SK-N-SH (cell line): ENCODE data around the gene PPIP5K2. TPM values are rescaled to one million over a fixed set of nuclear protein-coding genes. Genes with fewer than 3 reads are reported as not detected.

ENCODE experiments used
- CTCF ChIA-PET: fragments of 300-600, 350-600 bp; formaldehyde crosslinking; extraction: SDS; loops from one replicate; lab custom pipeline; 2021; lab: Yijun Ruan, JAX
- POLR2A ChIA-PET: fragments of 350-600 bp; sonication (Branson Sonifier 250); formaldehyde crosslinking; extraction: SDS; loops from one replicate; lab custom pipeline; 2020; ENCODE audit warnings: antibody characterized with exemption, inconsistent platforms; lab: Yijun Ruan, JAX
- DNase-seq: peaks from one replicate; pipeline ENCODE4 v3.0.0; 2012
- H2AFZ ChIP-seq: fragments of 200-600 bp; sonication (generic); 2 replicates; pipeline ENCODE4 v1.8.1; 2016; ENCODE audit warnings: antibody characterized with exemption, mild to moderate bottlenecking, low read depth
- H3F3A ChIP-seq: fragments of 200-600 bp; sonication (generic); replicated peaks from 2 replicates; pipeline ENCODE3; 2016; ENCODE audit warnings: antibody characterized with exemption, mild to moderate bottlenecking; ENCODE audit not compliant: insufficient read depth
- H3K27ac ChIP-seq, 2 experiments: fragments of 200-500 bp in 1 of 2; fragments of 200-600 bp in 1 of 2; sonication (Bioruptor generic) in 1 of 2; sonication (generic), shearing (Covaris generic) in 1 of 2; 2 replicates each; pipeline versions ENCODE4 v1.5.1 to v1.6.1; 2014 to 2016; ENCODE audit warnings: low read depth in 2 of 2, inconsistent platforms in 1 of 2, low read length in 1 of 2, mild to moderate bottlenecking in 1 of 2, mixed read lengths in 1 of 2
- H3K27me3 ChIP-seq: fragments of 200-600 bp; sonication (generic), shearing (Covaris generic); 2 replicates; pipeline ENCODE4 v1.6.1; 2016; ENCODE audit warnings: mixed run types; ENCODE audit not compliant: insufficient read depth
- H3K36me3 ChIP-seq, 2 experiments: fragments of 200-500 bp in 1 of 2; fragments of 200-600 bp in 1 of 2; sonication (Bioruptor generic) in 1 of 2; sonication (generic) in 1 of 2; replicated peaks in 1 of 2; 2 replicates each; pipeline versions ENCODE3 to v1.5.1; 2014 to 2016; ENCODE audit warnings: low read length in 1 of 2, mild to moderate bottlenecking in 1 of 2; ENCODE audit not compliant: insufficient read depth in 2 of 2, control insufficient read depth in 1 of 2
- H3K4me1 ChIP-seq, 2 experiments: fragments of 200-500 bp in 1 of 2; fragments of 200-600 bp in 1 of 2; sonication (Bioruptor generic) in 1 of 2; sonication (generic), shearing (Covaris generic) in 1 of 2; 2 replicates each; pipeline versions ENCODE4 v1.5.1 to v1.6.1; 2014 to 2016; ENCODE audit warnings: low read depth in 1 of 2, low read length in 1 of 2, mixed run types in 1 of 2; ENCODE audit not compliant: insufficient read depth in 2 of 2, control insufficient read depth in 1 of 2
- H3K4me2 ChIP-seq: fragments of 200-600 bp; sonication (generic), shearing (Covaris generic); 2 replicates; pipeline ENCODE4 v1.6.1; 2017; ENCODE audit warnings: mixed run types
- H3K4me3 ChIP-seq, 2 experiments: fragments of 200-500 bp in 1 of 2; fragments of 200-600 bp in 1 of 2; sonication (Bioruptor generic) in 1 of 2; sonication (generic), shearing (Covaris generic) in 1 of 2; 2 replicates each; pipeline versions ENCODE4 v1.5.1 to v1.8.1; 2014 to 2016; ENCODE audit warnings: low read depth in 2 of 2, inconsistent platforms in 1 of 2, low read length in 1 of 2, mild to moderate bottlenecking in 1 of 2, mixed read lengths in 1 of 2, moderate library complexity in 1 of 2
- H3K79me2 ChIP-seq: fragments of 200-600 bp; sonication (generic); 2 replicates; pipeline ENCODE4 v1.8.1; 2017; ENCODE audit warnings: mild to moderate bottlenecking; ENCODE audit not compliant: insufficient read depth
- H3K9ac ChIP-seq: fragments of 200-600 bp; sonication (generic); 2 replicates; pipeline ENCODE4 v1.6.1; 2017; ENCODE audit warnings: mixed run types
- H3K9me2 ChIP-seq: fragments of 200-600 bp; sonication (generic); 2 replicates; pipeline ENCODE4 v1.6.1; 2017; ENCODE audit warnings: mixed run types
- H3K9me3 ChIP-seq: fragments of 200-600 bp; sonication (generic); 2 replicates; pipeline ENCODE4 v1.6.1; 2017; ENCODE audit warnings: mixed run types, mild to moderate bottlenecking, moderate library complexity
- H4K20me1 ChIP-seq: fragments of 200-600 bp; sonication (generic); 2 replicates; pipeline ENCODE4 v1.6.1; 2017; ENCODE audit warnings: mild to moderate bottlenecking, mixed run types; ENCODE audit not compliant: insufficient read depth
- CHD2 ChIP-seq: fragments of 150-350 bp; IDR thresholded peaks from 2 replicates; pipeline ENCODE4 v1.6.1; 2018; ENCODE audit warnings: low read length; ENCODE audit not compliant: partially characterized antibody
- ELF1 ChIP-seq: IDR thresholded peaks from 2 replicates; pipeline ENCODE4 v1.4.0; 2012
- FOSL2 ChIP-seq: IDR thresholded peaks from 2 replicates; pipeline ENCODE4 v1.4.0; 2012; ENCODE audit warnings: low read depth, mild to moderate bottlenecking, moderate library complexity, borderline replicate concordance
- FOXJ3 ChIP-seq: sonication (generic); formaldehyde crosslinking; IDR thresholded peaks from 2 replicates; pipeline ENCODE4 v1.5.1; 2020; ENCODE audit warnings: mild to moderate bottlenecking, missing genetic modification reagents
- GABPA ChIP-seq: IDR thresholded peaks from 2 replicates; pipeline ENCODE4 v1.4.0; 2012; ENCODE audit warnings: low read depth, mild to moderate bottlenecking
- MEF2A ChIP-seq: IDR thresholded peaks from 2 replicates; pipeline ENCODE4 v1.4.0; 2012; ENCODE audit warnings: low read depth, borderline replicate concordance
- MXI1 ChIP-seq: IDR thresholded peaks from 2 replicates; pipeline ENCODE4 v1.6.1; 2012; ENCODE audit warnings: mild to moderate bottlenecking, low read depth, low read length, improper control_type of control experiment
- NFIC ChIP-seq: IDR thresholded peaks from 2 replicates; pipeline ENCODE4 v1.4.0; 2012; ENCODE audit warnings: borderline replicate concordance
- RAD21 ChIP-seq: IDR thresholded peaks from 2 replicates; pipeline ENCODE4 v1.6.1; 2012; ENCODE audit warnings: mild to moderate bottlenecking, low read length
- RFX5 ChIP-seq: IDR thresholded peaks from 2 replicates; pipeline ENCODE4 v1.6.1; 2012; ENCODE audit warnings: mild to moderate bottlenecking, improper control_type of control experiment, low read length
- SMC3 ChIP-seq: IDR thresholded peaks from 2 replicates; pipeline ENCODE4 v1.6.1; 2012; ENCODE audit warnings: low read depth, low read length, improper control_type of control experiment
- WGBS: methylation state at CpG from one replicate; pipeline ENCODE4 v1.1.6; 2017; ENCODE audit warnings: low lambda C conversion rate; 5-methylcytosine and 5-hydroxymethylcytosine counted together
- polyA plus RNA-seq, 3 experiments: library from polyadenylated mRNA; depleted of rRNA; stranded (reverse); fragments of >200 nt; gene quantifications; 2 replicates each; pipeline ENCODE4 v1.2.3, GENCODE V29; 2012
- TF ChIP-seq, protein P1 (sequence below): IDR thresholded peaks from 2 replicates; pipeline ENCODE4 v1.4.0; 2012; ENCODE audit warnings: low read depth
- TF ChIP-seq, protein P2 (sequence below): fragments of 200-600 bp; sonication (generic); IDR thresholded peaks from 2 replicates; pipeline ENCODE4 v1.6.1; 2017; ENCODE audit warnings: antibody characterized with exemption, mild to moderate bottlenecking, moderate library complexity
- TF ChIP-seq, protein P3 (sequence below): fragments of 150-350 bp; IDR thresholded peaks from 2 replicates; pipeline ENCODE4 v1.6.1; 2016; ENCODE audit warnings: mild to moderate bottlenecking, low read depth, low read length
- TF ChIP-seq, protein P4 (sequence below): IDR thresholded peaks from 2 replicates; pipeline ENCODE4; 2012
- TF ChIP-seq, protein P5 (sequence below): fragments of 150-350 bp; IDR thresholded peaks from 2 replicates; pipeline ENCODE4 v1.6.1; 2017; ENCODE audit warnings: antibody characterized with exemption, low read length, low read depth, borderline replicate concordance

PPIP5K2 gene
- polyA plus RNA-seq, 1 of the 3 experiments (the other 2 are of a cell fraction), result 18.2 TPM

DNA sequence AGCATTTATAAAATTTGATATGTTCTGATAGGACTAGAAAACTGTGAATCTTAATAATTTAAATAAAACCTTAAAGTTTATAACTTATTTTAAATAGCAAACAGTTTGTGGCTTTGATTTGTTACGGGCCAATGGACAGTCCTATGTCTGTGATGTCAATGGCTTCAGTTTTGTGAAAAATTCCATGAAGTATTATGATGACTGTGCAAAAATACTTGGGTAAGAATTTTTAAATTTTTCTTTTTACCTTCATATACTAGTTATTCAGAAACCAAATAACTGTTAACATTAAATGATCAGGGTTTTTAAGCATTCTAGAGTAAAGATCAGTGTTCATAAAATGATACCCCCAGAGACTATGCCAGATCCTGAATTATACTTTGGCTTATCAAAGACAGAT is 31.1 kb downstream of the PPIP5K2 start:
- Histone ChIP-seq H2AFZ (no peak overlapping the region), H3K9me2 (no peaks in the 10 kb centered on the region), H3K4me2 (no peak overlapping the region), H3K4me1 (no peaks in the 10 kb centered on the region), H3K27me3 (no peaks in the 10 kb centered on the region), H3F3A (peaks cover 5% of the 10 kb centered on the region), H3K27ac (no peak overlapping the region), H3K36me3 (peaks cover 53 to 66% of the 10 kb centered on the region in 2 experiments), H3K9ac (no peak overlapping the region), H4K20me1 (no peaks in the 10 kb centered on the region), H3K9me3 (no peaks in the 10 kb centered on the region), H3K79me2 (no peaks in the 10 kb centered on the region), H3K4me3 (no peak overlapping the region)
- ChIA-PET POLR2A (no interaction called here), CTCF (no interaction called here)
- TF ChIP-seq CHD2 (no peak), GABPA (no peak)
- DNase-seq, result no peak
- WGBS, result 98% methylated on average over 1 of the region's 1 CpG

DNA sequence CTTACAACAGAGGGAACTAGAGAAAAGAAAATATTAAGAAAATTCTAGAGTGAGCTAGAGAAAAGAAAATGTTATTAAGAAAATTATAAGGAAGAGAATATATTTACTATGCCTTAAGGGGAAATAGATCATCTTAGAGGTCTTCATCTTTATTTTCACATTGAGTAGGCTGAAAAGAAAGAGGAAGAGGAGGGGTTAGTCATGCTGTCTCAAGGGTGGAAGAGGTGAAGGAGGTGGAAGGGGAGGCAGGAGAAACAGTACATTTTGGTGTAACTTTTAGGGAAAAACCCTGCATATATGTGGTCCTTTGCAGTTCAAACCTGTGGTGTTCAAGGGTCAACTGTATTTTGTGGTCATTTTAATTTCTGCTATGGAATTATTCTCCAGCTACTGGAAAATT is 46.6 kb downstream of the PPIP5K2 start:
- TF ChIP-seq, protein P1, sequence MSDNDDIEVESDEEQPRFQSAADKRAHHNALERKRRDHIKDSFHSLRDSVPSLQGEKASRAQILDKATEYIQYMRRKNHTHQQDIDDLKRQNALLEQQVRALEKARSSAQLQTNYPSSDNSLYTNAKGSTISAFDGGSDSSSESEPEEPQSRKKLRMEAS, result no peak
- TF ChIP-seq MXI1 (no peak), CHD2 (no peak), FOSL2 (no peak), NFIC (no peak), ELF1 (no peak), MEF2A (no peak), RFX5 (no peak), SMC3 (no peak), RAD21 (no peak), FOXJ3 (CRISPR knock-in tag) (no peak)
- TF ChIP-seq, protein P2, sequence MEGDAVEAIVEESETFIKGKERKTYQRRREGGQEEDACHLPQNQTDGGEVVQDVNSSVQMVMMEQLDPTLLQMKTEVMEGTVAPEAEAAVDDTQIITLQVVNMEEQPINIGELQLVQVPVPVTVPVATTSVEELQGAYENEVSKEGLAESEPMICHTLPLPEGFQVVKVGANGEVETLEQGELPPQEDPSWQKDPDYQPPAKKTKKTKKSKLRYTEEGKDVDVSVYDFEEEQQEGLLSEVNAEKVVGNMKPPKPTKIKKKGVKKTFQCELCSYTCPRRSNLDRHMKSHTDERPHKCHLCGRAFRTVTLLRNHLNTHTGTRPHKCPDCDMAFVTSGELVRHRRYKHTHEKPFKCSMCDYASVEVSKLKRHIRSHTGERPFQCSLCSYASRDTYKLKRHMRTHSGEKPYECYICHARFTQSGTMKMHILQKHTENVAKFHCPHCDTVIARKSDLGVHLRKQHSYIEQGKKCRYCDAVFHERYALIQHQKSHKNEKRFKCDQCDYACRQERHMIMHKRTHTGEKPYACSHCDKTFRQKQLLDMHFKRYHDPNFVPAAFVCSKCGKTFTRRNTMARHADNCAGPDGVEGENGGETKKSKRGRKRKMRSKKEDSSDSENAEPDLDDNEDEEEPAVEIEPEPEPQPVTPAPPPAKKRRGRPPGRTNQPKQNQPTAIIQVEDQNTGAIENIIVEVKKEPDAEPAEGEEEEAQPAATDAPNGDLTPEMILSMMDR, result no peak
- TF ChIP-seq, protein P3, sequence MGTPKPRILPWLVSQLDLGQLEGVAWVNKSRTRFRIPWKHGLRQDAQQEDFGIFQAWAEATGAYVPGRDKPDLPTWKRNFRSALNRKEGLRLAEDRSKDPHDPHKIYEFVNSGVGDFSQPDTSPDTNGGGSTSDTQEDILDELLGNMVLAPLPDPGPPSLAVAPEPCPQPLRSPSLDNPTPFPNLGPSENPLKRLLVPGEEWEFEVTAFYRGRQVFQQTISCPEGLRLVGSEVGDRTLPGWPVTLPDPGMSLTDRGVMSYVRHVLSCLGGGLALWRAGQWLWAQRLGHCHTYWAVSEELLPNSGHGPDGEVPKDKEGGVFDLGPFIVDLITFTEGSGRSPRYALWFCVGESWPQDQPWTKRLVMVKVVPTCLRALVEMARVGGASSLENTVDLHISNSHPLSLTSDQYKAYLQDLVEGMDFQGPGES, result no peak
- TF ChIP-seq, protein P4, sequence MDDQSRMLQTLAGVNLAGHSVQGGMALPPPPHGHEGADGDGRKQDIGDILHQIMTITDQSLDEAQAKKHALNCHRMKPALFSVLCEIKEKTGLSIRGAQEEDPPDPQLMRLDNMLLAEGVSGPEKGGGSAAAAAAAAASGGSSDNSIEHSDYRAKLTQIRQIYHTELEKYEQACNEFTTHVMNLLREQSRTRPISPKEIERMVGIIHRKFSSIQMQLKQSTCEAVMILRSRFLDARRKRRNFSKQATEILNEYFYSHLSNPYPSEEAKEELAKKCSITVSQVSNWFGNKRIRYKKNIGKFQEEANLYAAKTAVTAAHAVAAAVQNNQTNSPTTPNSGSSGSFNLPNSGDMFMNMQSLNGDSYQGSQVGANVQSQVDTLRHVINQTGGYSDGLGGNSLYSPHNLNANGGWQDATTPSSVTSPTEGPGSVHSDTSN, result no peak
- TF ChIP-seq, protein P5, sequence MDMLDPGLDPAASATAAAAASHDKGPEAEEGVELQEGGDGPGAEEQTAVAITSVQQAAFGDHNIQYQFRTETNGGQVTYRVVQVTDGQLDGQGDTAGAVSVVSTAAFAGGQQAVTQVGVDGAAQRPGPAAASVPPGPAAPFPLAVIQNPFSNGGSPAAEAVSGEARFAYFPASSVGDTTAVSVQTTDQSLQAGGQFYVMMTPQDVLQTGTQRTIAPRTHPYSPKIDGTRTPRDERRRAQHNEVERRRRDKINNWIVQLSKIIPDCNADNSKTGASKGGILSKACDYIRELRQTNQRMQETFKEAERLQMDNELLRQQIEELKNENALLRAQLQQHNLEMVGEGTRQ, result no peak
- POLR2A ChIA-PET, result no interaction called here
- Histone ChIP-seq H4K20me1 (no peaks in the 10 kb centered on the region), H3K4me1 (no peaks in the 10 kb centered on the region), H3K9me3 (no peaks in the 10 kb centered on the region), H2AFZ (no peak overlapping the region), H3F3A (no peaks in the 10 kb centered on the region), H3K9ac (no peak overlapping the region), H3K27ac (no peak overlapping the region), H3K4me2 (no peak overlapping the region), H3K9me2 (no peaks in the 10 kb centered on the region), H3K27me3 (no peaks in the 10 kb centered on the region), H3K36me3 (peaks cover 48 to 53% of the 10 kb centered on the region in 2 experiments), H3K4me3 (no peak overlapping the region), H3K79me2 (no peaks in the 10 kb centered on the region)
- CTCF ChIA-PET, result no interaction called here
- DNase-seq, result no peak
